A549 (cell line): ENCODE measurements around the gene CDH16. TPM values are rescaled to one million over a fixed set of nuclear protein-coding genes. Genes with fewer than 3 reads are reported as not detected.

Experiments
- ATAC-seq, 2 experiments: fragments of 200-7000 bp in 1 of 2; fragments of >200 bp in 1 of 2; cut with Nextera tagmentation in 1 of 2; cut with Tn5 transposase in 1 of 2; 3 replicates each; pipeline versions ENCODE4 v1.8.0 to v1.9.1; 2018 to 2020; ENCODE audit warnings: mild to moderate bottlenecking in 1 of 2, moderate library complexity in 1 of 2
- CTCF ChIA-PET: fragments of 300-600 bp; sonication (Branson Sonifier 250); formaldehyde crosslinking; extraction: SDS; loops from one replicate; lab custom pipeline; 2021; ENCODE audit warnings: antibody characterized with exemption, inconsistent platforms; lab: Yijun Ruan, JAX
- POLR2A ChIA-PET: fragments of 350-600 bp; formaldehyde crosslinking; extraction: SDS; loops from one replicate; lab custom pipeline; 2021; ENCODE audit warnings: antibody characterized with exemption, inconsistent platforms; lab: Yijun Ruan, JAX
- DNase-seq, 2 experiments: peaks; one replicate each; pipeline versions ENCODE4 v3.0.0 to v3.0.0-alpha.2; 2011 to 2016; ENCODE audit warnings: low read depth in 1 of 2, low spot score in 1 of 2
- FAIRE-seq: peaks from 2 replicates; lab custom pipeline; 2011; peaks lifted over from hg19 to GRCh38; lab: Jason Lieb, UNC
- H3K27ac ChIP-seq, 2 experiments: fragments of >200 bp; sonication (Bioruptor Twin); formaldehyde crosslinking; 3 replicates each; pipeline ENCODE4 v1.5.1; 2016 to 2017
- H3K4me1 ChIP-seq: fragments of >200 bp; sonication (Bioruptor Twin); formaldehyde crosslinking; 3 replicates; pipeline ENCODE4 v1.6.1; 2016
- H3K4me2 ChIP-seq: fragments of >200 bp; sonication (Bioruptor Twin); formaldehyde crosslinking; 3 replicates; pipeline ENCODE4 v1.6.1; 2016
- H3K4me3 ChIP-seq: fragments of >200 bp; sonication (Bioruptor Twin); formaldehyde crosslinking; 3 replicates; pipeline ENCODE4 v1.5.1; 2016
- H3K9me3 ChIP-seq: fragments of >200 bp; sonication (Bioruptor Twin); formaldehyde crosslinking; 3 replicates; pipeline ENCODE4 v1.6.1; 2016
- ATOH8 ChIP-seq: fragments of 250-450 bp; sonication (Bioruptor Pico); IDR thresholded peaks from 2 replicates; pipeline ENCODE4 v1.5.0; 2020; ENCODE audit warnings: low read depth, mild to moderate bottlenecking, moderate library complexity
- BHLHE40 ChIP-seq: IDR thresholded peaks from 2 replicates; pipeline ENCODE4 v1.6.1; 2012; ENCODE audit warnings: low read depth, low read length, inconsistent platforms
- CBX2 ChIP-seq: fragments of 200-600 bp; sonication (generic); IDR thresholded peaks from 2 replicates; pipeline ENCODE4 v1.6.1; 2016; ENCODE audit warnings: low read depth, mild to moderate bottlenecking, borderline replicate concordance
- CBX8 ChIP-seq: fragments of 200-600 bp; sonication (generic); IDR thresholded peaks from 2 replicates; pipeline ENCODE4 v1.6.1; 2016
- CHD4 ChIP-seq: fragments of 200-600 bp; sonication (generic); IDR thresholded peaks from 2 replicates; pipeline ENCODE4 v1.6.1; 2016; ENCODE audit warnings: antibody characterized with exemption, mild to moderate bottlenecking, borderline replicate concordance
- CTCF ChIP-seq: fragments of >200 bp; sonication (Bioruptor Twin); formaldehyde crosslinking; IDR thresholded peaks from 3 replicates; pipeline ENCODE4 v1.5.1; 2016
- EHF ChIP-seq: fragments of 250-450 bp; sonication (Bioruptor Pico); IDR thresholded peaks from 2 replicates; pipeline ENCODE4 v1.5.0; 2020; ENCODE audit warnings: mild to moderate bottlenecking
- EHMT2 ChIP-seq: fragments of 200-600 bp; sonication (generic); IDR thresholded peaks from 2 replicates; pipeline ENCODE4 v1.6.1; 2016; ENCODE audit warnings: antibody characterized with exemption, low read depth, mild to moderate bottlenecking, moderate library complexity
- ESRRA ChIP-seq: fragments of 150-350 bp; IDR thresholded peaks from 2 replicates; pipeline ENCODE4 v1.6.1; 2014; ENCODE audit warnings: mild to moderate bottlenecking, low read length, borderline replicate concordance
- FOXS1 ChIP-seq: fragments of 250-450 bp; sonication (Bioruptor Pico); IDR thresholded peaks from 2 replicates; pipeline ENCODE4 v1.5.0; 2020; ENCODE audit warnings: mild to moderate bottlenecking, moderate library complexity
- HDAC2 ChIP-seq: fragments of 200-600 bp; sonication (generic); IDR thresholded peaks from 2 replicates; pipeline ENCODE4 v1.6.1; 2016
- MAFK ChIP-seq: fragments of 450-650 bp; IDR thresholded peaks from 2 replicates; pipeline ENCODE4 v1.6.1; 2014; ENCODE audit not compliant: partially characterized antibody
- MYC ChIP-seq: IDR thresholded peaks from 2 replicates; pipeline ENCODE4 v1.6.1; 2012; ENCODE audit warnings: mild to moderate bottlenecking, inconsistent platforms, low read length, improper control_type of control experiment, borderline replicate concordance
- NR3C1 ChIP-seq: fragments of >200 bp; sonication (Bioruptor Twin); formaldehyde crosslinking; IDR thresholded peaks from 3 replicates; pipeline ENCODE4 v1.6.1; 2017
- POLR2A ChIP-seq: IDR thresholded peaks from 2 replicates; pipeline ENCODE4 v1.6.1; 2012; ENCODE audit warnings: mild to moderate bottlenecking, low read length
- RAD21 ChIP-seq, 2 experiments: fragments of >200 bp in 1 of 2; sonication (Bioruptor Twin) in 1 of 2; formaldehyde crosslinking in 1 of 2; IDR thresholded peaks in 1 of 2; conservative IDR thresholded peaks in 1 of 2; 2 replicates in 1 of 2; 3 replicates in 1 of 2; pipeline ENCODE4 v1.6.1; 2012 to 2018; ENCODE audit warnings: inconsistent platforms in 1 of 2
- RARB ChIP-seq: fragments of 250-450 bp; sonication (Bioruptor Pico); IDR thresholded peaks from 2 replicates; pipeline ENCODE4 v1.8.0; 2021; ENCODE audit warnings: mild to moderate bottlenecking, moderate library complexity
- RFX5 ChIP-seq: fragments of 450-650 bp; IDR thresholded peaks from 2 replicates; pipeline ENCODE4 v1.7.1; 2014; ENCODE audit warnings: antibody characterized with exemption, mild to moderate bottlenecking, moderate library complexity
- RNF2 ChIP-seq: fragments of 200-600 bp; sonication (generic); IDR thresholded peaks from 2 replicates; pipeline ENCODE4 v1.6.1; 2016; ENCODE audit warnings: low read depth, mild to moderate bottlenecking, antibody characterized with exemption, moderate library complexity, borderline replicate concordance
- SREBF2 ChIP-seq: fragments of 450-650 bp; IDR thresholded peaks from 2 replicates; pipeline ENCODE4 v1.6.1; 2014; ENCODE audit warnings: mild to moderate bottlenecking, moderate library complexity
- TP53 ChIP-seq: fragments of 250-450 bp; sonication (Bioruptor Pico); IDR thresholded peaks from 2 replicates; pipeline ENCODE4 v1.5.0; 2021; ENCODE audit warnings: mild to moderate bottlenecking, moderate library complexity
- ZC3H11A ChIP-seq: fragments of 450-650 bp; IDR thresholded peaks from 2 replicates; pipeline ENCODE4 v1.6.1; 2014; ENCODE audit warnings: antibody characterized with exemption, mild to moderate bottlenecking
- ZFP36 ChIP-seq: fragments of 450-650 bp; IDR thresholded peaks from 2 replicates; pipeline ENCODE4 v1.6.1; 2014; ENCODE audit warnings: borderline replicate concordance; ENCODE audit not compliant: partially characterized antibody
- WGBS: methylation state at CpG from one replicate; pipeline ENCODE4 v1.1.6; 2017; ENCODE audit errors: missing lambda C conversion rate; 5-methylcytosine and 5-hydroxymethylcytosine counted together
- polyA plus RNA-seq, 4 experiments: library from polyadenylated mRNA; depleted of rRNA in 3 of 4; stranded (reverse); fragments of >200 nt; fragmentation: RNase III in 1 of 4; extraction: RNeasy Plus Mini Kit Qiagen cat#74134 plus additional on column Dnase treatment in 1 of 4; gene quantifications; 2 replicates in 3 of 4; 3 replicates in 1 of 4; pipeline ENCODE4 v1.2.3, GENCODE V29; 2011 to 2017

Gene CDH16
- polyA plus RNA-seq, 2 of the 4 experiments (the other 2 are of a cell fraction), result 0.18 to 0.25 TPM

DNA sequence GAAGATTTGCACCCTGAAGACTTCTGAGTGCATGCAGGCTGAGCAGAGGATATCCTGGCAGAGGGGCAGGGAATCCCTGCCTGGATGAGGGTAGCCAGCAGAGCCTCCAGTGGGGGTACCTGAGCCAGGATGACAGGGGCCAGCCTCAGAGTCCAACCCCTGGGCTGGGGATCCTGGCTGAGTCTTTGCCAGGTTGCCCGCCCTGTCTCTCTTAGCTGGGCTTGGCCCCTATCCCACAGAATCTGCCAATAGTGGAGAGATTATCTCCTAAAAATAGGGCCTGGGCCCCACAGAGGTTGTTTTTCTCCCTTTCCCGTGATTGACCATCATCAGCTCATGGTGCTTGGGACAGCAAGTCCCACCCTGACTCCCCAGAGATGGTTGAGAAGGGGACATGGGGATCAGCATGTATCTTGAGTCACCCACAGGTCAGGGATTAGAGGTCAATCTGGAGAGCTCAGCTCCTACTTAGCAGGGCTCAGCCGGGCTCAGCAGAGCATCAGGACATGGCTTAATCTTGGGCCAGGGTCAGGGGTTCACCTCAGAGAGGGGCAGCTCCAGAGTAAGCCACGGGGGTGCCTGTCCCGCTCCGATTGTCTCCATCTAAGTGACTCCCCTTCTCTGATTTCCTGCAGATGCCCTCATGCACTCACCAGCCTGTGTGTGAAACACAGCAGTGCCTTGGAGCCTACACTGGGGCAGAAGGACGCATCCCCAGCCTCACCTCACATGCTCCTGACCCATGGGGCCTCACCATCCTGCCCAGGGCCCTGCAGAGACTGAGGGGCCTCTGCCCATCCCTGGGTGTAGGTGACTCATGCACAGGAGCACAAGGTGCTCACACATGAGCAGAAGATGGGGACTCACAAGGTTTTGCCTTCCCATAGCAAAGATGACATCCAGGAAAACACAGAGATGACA is 11.5 kb downstream of the CDH16 start:
- Histone ChIP-seq H3K4me3 (no peak overlapping the region), H3K27ac (no peak overlapping the region), H3K4me1 (peaks cover 13% of the 10 kb centered on the region; the same call in 2 of the 3 replicates), H3K4me2 (no peak overlapping the region), H3K9me3 (no peaks in the 10 kb centered on the region)
- no peak for ATAC-seq
- WGBS, result 44% methylated on average over 7 of the region's 7 CpGs
- ChIA-PET POLR2A (no interaction called here), CTCF (interaction anchor here (1.5 to 40.8 kb wide), 3 partner anchors 8 to 40 kb away, joined by 3 to 837 read pairs (median 837); partner anchors contain the start of genes CDH16, PDP2 and RRAD)
- FAIRE-seq, result no peak
- TF ChIP-seq TP53 (CRISPR knock-in tag) (no peak), EHF (CRISPR knock-in tag) (no peak), RAD21 (conservative IDR thresholded peaks at IDR 0.05 in 1 of 2, IDR thresholded peaks at IDR 0.05 in 1 of 2) (no peak), CBX8 (no peak), RNF2 (no peak), SREBF2 (no peak), HDAC2 (no peak), RFX5 (no peak), EHMT2 (no peak), FOXS1 (no peak), RARB (no peak), ESRRA (no peak), ATOH8 (CRISPR knock-in tag) (no peak), MYC (no peak), ZC3H11A (no peak), NR3C1 (no peak), POLR2A (no peak)
- DNase-seq, result no peak

GRCh38 chr16:66905633-66906539 is 12.8 kb downstream of the CDH16 start:
- no peak for FAIRE-seq
- Histone ChIP-seq H3K4me3 (no peak overlapping the region), H3K27ac (no peak overlapping the region), H3K4me1 (peaks cover 10% of the 10 kb centered on the region), H3K4me2 (no peak overlapping the region), H3K9me3 (no peaks in the 10 kb centered on the region)
- no peak for ATAC-seq
- POLR2A ChIA-PET, result no interaction called here
- no peak for TF ChIP-seq CHD4
- no peak for TF ChIP-seq BHLHE40
- no peak for TF ChIP-seq ZFP36
- no peak for TF ChIP-seq CBX2
- no peak for TF ChIP-seq POLR2A
- no peak for TF ChIP-seq MAFK
- TF ChIP-seq CTCF, result no peak
- 59% methylated on average over 10 of the region's 11 CpGs for WGBS
- no peak for DNase-seq
- CTCF ChIA-PET, result interaction anchor here (1.0 to 40.8 kb wide), 4 partner anchors 7 to 107 kb away, joined by 3 to 837 read pairs (median 420); partner anchors contain the start of genes CDH16, PDP2 and RRAD
